ENCODE results near the gene MSANTD1.

- no peak for TF ChIP-seq CTCF (IDR thresholded peaks at IDR 0.05; ENCODE audit: low read depth, low read length)
- no peak for TF ChIP-seq EZH2phosphoT487 (IDR thresholded peaks at IDR 0.05; ENCODE audit: low read depth)
Observed at GRCh38 chr4:3229964-3230363, 19.0 kb upstream of the MSANTD1 start.
